T47D (cell line): Measurements from ENCODE around the gene ASTN2.
"Not testable (repeated sequence)": the region's sequence is repeated elsewhere in the genome, so short reads cannot be mapped to it uniquely, and the experiment has no call there.

ENCODE experiments used
- DNase-seq, 2 experiments: peaks; one replicate each; pipeline versions ENCODE4 v3.0.0 to v3.0.0-alpha.2; 2011 to 2012; ENCODE audit warnings: low read depth in 1 of 2, low spot score in 1 of 2
- JUND ChIP-seq: IDR thresholded peaks from 2 replicates; pipeline ENCODE4 v1.6.1; 2012; ENCODE audit warnings: low read depth
- in situ Hi-C: cut with HindIII; loops from 2 replicates; pipeline ENCODE4 v1.10.0; 2016; ENCODE audit warnings: low sequenced_read_pairs, low pct_unique_long_range_greater_than_20kb

ASTN2 gene

DNA sequence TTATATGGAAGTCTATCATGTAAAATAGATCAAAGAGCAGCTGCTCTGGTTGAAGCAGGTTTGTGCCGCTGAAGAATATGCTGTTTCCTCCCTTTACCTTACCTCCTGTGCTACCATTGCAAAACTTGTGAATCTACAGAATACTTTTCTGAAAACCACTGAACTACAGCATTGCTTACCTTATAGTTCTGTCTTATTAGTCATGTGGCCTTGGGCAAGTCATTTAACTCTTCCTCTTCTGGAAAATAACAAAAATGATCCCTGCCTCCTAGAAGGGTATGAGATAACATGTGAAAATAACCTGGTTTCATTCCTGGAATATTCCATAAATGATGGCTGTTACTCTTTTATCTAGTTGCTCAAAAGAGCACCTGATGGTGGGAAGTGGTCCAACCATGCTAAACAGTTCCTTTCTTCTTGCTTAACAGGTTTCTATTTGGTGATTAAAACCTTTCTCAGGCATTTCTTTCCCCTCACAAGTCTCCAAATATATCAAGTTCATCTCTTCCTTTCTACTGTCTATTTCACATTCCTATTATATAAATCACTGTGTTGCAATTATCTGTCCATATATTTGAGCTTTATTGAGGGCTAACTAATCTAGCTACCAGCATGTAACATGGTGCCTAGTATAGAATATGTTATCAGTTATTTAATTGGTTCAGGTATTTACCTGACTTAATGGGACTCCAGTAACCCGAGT lies 712.8 kb downstream of the ASTN2 start:
- TF ChIP-seq JUND, result no peak
- in situ Hi-C loops, result no loop called here
- DNase-seq, result no peak

GRCh38 chr9:116700882-116701865 lies 713.7 kb downstream of the ASTN2 start:
- DNase-seq, result no peak
- TF ChIP-seq JUND, result no peak
- in situ Hi-C loops, result no loop called here

DNA sequence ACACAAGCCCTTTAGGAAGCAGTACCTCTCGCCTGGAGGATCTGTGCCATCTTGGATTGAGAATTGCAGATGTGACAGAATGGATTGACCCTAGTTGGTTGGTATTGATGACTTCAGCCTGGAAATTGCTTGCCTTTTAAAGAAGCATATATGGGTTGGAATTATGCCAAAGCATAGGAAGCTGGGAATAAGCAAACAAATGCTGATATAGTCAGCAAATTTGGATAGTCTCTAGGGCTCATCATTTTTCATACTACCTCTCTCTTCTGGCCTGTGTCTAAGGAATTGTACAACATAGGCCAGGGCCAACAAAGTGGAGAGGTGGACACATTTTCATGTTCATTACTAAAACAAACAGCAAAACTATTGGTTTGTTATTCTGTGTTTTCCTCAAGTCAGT lies 714.6 kb downstream of the ASTN2 start:
- in situ Hi-C loops, result no loop called here
- no peak for TF ChIP-seq JUND
- no peak for DNase-seq

DNA sequence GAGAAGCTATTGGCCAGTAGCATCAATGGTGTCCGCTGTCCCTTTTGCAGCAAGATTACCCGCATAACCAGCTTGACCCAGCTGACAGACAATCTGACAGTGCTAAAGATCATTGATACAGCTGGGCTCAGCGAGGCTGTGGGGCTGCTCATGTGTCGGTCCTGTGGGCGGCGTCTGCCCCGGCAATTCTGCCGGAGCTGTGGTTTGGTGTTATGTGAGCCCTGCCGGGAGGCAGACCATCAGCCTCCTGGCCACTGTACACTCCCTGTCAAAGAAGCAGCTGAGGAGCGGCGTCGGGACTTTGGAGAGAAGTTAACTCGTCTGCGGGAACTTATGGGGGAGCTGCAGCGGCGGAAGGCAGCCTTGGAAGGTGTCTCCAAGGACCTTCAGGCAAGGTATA lies 717.0 kb downstream of the ASTN2 start:
- in situ Hi-C loops, result no loop called here
- no peak for TF ChIP-seq JUND
- no peak for DNase-seq

DNA sequence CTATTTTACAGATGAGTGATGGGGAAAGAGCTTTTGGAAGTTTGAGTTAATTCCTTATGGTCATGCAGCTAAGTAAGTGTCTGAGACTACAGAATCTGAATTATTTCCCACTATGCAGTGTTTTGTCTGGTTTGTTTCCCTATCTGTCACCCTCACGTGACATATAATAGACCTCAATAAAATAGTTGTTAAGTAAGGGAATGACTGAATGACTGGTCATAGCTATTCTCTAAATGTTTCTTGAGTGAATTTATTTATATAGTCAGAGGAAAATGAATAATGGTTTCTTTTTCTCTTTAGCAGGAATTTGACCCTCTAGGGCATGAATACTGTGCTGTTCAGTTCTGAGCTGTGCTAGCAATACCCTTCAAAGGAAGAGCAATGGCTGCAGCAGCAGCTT lies 717.5 kb downstream of the ASTN2 start:
- DNase-seq, result no peak
- in situ Hi-C loops, result no loop called here
- no peak for TF ChIP-seq JUND

- no peak for TF ChIP-seq JUND
- no peak for DNase-seq
- in situ Hi-C loops, result no loop called here
These were observed 719.4 kb downstream of the ASTN2 start for GRCh38 chr9:116695438-116695837.

- in situ Hi-C loops, result no loop called here
- TF ChIP-seq JUND, result no peak
- no peak for DNase-seq
These were observed 720.0 kb downstream of the ASTN2 start for GRCh38 chr9:116694785-116695291.

GRCh38 chr9:116693233-116693731 lies 721.6 kb downstream of the ASTN2 start:
- in situ Hi-C loops, result no loop called here
- peak; percentile 44; the same call in 1 of the 2 replicates for TF ChIP-seq JUND
- DNase-seq, result peak; percentile 47 to 78

DNA sequence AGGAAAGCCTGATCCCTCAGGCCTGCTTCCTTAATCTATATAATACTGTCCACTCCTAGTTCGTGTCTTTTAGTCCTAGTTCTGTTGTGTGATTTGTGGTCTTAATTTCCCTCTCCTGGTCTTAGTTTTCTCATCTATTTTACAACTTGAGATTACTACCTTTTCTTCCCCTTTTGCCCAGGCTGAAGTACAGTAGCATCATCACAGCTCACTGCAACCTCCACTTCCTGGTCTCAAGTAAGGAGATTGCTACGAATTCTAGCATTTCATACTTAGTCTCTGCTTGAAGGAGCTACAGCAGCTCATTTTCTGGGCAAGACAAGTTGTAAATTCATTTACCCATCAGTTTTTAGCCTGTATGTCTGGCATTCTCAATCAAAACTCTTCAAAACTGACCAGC lies 722.2 kb downstream of the ASTN2 start:
- DNase-seq, result no peak
- in situ Hi-C loops, result no loop called here
- no peak for TF ChIP-seq JUND

DNA sequence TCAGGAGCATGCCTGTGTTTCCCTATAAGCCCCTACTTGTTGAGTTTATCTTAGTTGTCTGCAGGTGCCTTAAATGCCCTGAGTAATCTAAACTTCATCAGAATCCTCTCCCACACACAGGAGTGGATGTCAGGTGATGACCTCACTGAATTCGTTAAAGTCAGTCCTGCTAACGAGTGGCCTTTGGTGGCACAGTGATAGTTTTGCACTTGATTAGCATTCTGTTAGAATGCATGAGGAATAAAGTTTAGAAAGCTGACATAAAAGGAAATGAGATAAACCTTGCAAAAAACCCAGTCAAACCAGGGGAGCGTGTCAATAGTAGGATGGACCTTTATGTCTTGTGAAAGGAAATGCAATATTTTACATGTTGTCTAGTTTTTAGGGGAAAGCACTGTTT lies 723.2 kb downstream of the ASTN2 start:
- in situ Hi-C loops, result no loop called here
- DNase-seq, result no peak
- TF ChIP-seq JUND, result no peak

- in situ Hi-C loops, DNase-seq: not testable (repeated sequence)
These were observed 724.1 kb downstream of the ASTN2 start for GRCh38 chr9:116690805-116691204.

DNA sequence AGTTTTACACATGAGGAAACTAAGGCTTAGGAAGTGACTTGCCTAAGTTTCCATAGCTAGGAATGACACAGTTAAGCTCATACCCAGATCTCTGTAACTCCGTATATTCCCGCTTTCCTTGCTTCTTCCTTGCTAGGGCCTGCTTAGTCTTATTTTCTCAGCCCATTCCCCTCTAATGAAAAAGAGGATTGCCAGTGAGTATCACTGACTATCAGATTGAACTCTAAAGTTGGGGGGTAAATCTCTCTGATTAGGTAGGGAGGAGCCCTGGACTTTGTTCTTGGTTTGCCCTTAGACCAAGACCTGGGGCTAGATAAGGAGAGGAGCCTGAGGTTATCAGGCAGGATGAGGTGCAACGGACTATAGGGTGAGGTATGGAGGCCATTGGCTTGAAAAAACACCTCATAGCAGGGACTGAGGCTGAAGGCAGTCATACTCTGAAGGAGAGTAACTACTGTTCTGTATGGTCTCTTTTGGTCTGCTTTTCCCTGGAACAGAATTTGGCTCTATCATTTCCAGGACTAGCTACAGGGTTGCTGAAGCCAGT lies 725.3 kb downstream of the ASTN2 start:
- no peak for DNase-seq
- in situ Hi-C loops, result no loop called here
- TF ChIP-seq JUND, result no peak
